Natural killer cell (primary cell): ENCODE results near the gene C1GALT1. TPM values are rescaled to one million over a fixed set of nuclear protein-coding genes. Genes with fewer than 3 reads are reported as not detected.

ENCODE experiments used
- ATAC-seq, 3 donors: fragments of 150-1000 bp in 2 of 3; fragments of 200-7000 bp in 1 of 3; cut with Tn5 transposase; 1 replicate in 1 of 3; 2 replicates in 2 of 3; pipeline ENCODE4 v1.10.0; 2021; ENCODE audit warnings: mild to moderate bottlenecking in 2 of 3, moderate library complexity in 2 of 3
- DNase-seq, 2 donors: peaks; one replicate each; pipeline versions ENCODE4 v3.0.0 to v3.0.0-alpha.2; 2013 to 2021; ENCODE audit warnings: mixed read lengths in 1 of 2
- H3K27ac ChIP-seq: one replicate; pipeline ENCODE4 v1.5.1; 2013; ENCODE audit warnings: mild to moderate bottlenecking, low read length
- H3K27me3 ChIP-seq: one replicate; pipeline ENCODE4 v1.6.1; 2013; ENCODE audit warnings: low read length; ENCODE audit not compliant: control insufficient read depth, insufficient read depth
- H3K36me3 ChIP-seq: one replicate; pipeline ENCODE4 v1.6.1; 2013; ENCODE audit warnings: low read length; ENCODE audit not compliant: control insufficient read depth, insufficient read depth
- H3K4me1 ChIP-seq: one replicate; pipeline ENCODE4 v1.6.1; 2013; ENCODE audit warnings: low read length; ENCODE audit not compliant: control insufficient read depth, insufficient read depth
- H3K4me3 ChIP-seq: one replicate; pipeline ENCODE4 v1.5.1; 2013; ENCODE audit warnings: low read length
- H3K9me3 ChIP-seq: one replicate; pipeline ENCODE4 v1.6.1; 2013; ENCODE audit warnings: low read length; ENCODE audit not compliant: control insufficient read depth, insufficient read depth
- H3K27ac Mint-ChIP-seq, 2 donors: one replicate each; pipeline ENCODE4 v1.8.0; 2022; ENCODE audit warnings: mild to moderate bottlenecking in 2 of 2, mixed read lengths in 2 of 2, moderate library complexity in 1 of 2
- H3K27me3 Mint-ChIP-seq, 2 donors: one replicate each; pipeline ENCODE4 v1.8.0; 2022; ENCODE audit warnings: low read depth in 2 of 2, mixed read lengths in 2 of 2
- H3K36me3 Mint-ChIP-seq: one replicate; pipeline ENCODE4 v1.8.0; 2022; ENCODE audit warnings: mixed read lengths
- H3K4me1 Mint-ChIP-seq, 2 donors: one replicate each; pipeline ENCODE4 v1.8.0; 2022; ENCODE audit warnings: mixed read lengths in 2 of 2
- H3K4me3 Mint-ChIP-seq: one replicate; pipeline ENCODE4 v1.8.0; 2022; ENCODE audit warnings: mild to moderate bottlenecking, moderate library complexity, mixed read lengths
- H3K9me3 Mint-ChIP-seq, 2 donors: one replicate each; pipeline ENCODE4 v1.8.0; 2022; ENCODE audit warnings: mixed read lengths in 2 of 2
- WGBS: methylation state at CpG from one replicate; pipeline ENCODE4 v1.1.7; 2013; ENCODE audit warnings: missing lambda C conversion rate; ENCODE audit not compliant: insufficient coverage; 5-methylcytosine and 5-hydroxymethylcytosine counted together
- intact Hi-C: fragments of 100-400 bp; cut with micrococcal nuclease; formaldehyde crosslinking; loops from one replicate; pipeline ENCODE4 v1.14.2; 2022
- total RNA-seq, 4 donors: library from RNA; stranded (reverse); fragments of 120-200 nt in 1 of 4; gene quantifications; one replicate each; pipeline versions ENCODE4 v1.2.3 to v1.2.4, GENCODE V29; 2013 to 2022
- TF ChIP-seq, protein P1 (sequence below): fragments of 200-600 bp; IDR thresholded peaks from one replicate; pipeline ENCODE4 v1.8.0; 2022; ENCODE audit warnings: antibody characterized with exemption

Gene C1GALT1
- total RNA-seq, 3 donors from 2014 or later (not counting 1 experiment from before 2014, with no cell fraction given) = 54.5 to 64.5 (median 63.7) TPM

- no peaks in the 10 kb centered on the region for H3K9me3 ChIP-seq
- Mint-ChIP-seq H3K27ac (peak overlapping the region in 1 of 2 donors; percentile 28), H3K27me3 (no peaks in the 10 kb centered on the region), H3K36me3 (peaks cover 7% of the 10 kb centered on the region), H3K9me3 (no peaks in the 10 kb centered on the region), H3K4me1 (peaks cover 75 to 76% of the 10 kb centered on the region in 2 donors), H3K4me3 (no peak overlapping the region)
- H3K4me3 ChIP-seq = no peak overlapping the region
- intact Hi-C loops = no loop called here
- no peak overlapping the region for H3K27ac ChIP-seq
- TF ChIP-seq, protein P1, sequence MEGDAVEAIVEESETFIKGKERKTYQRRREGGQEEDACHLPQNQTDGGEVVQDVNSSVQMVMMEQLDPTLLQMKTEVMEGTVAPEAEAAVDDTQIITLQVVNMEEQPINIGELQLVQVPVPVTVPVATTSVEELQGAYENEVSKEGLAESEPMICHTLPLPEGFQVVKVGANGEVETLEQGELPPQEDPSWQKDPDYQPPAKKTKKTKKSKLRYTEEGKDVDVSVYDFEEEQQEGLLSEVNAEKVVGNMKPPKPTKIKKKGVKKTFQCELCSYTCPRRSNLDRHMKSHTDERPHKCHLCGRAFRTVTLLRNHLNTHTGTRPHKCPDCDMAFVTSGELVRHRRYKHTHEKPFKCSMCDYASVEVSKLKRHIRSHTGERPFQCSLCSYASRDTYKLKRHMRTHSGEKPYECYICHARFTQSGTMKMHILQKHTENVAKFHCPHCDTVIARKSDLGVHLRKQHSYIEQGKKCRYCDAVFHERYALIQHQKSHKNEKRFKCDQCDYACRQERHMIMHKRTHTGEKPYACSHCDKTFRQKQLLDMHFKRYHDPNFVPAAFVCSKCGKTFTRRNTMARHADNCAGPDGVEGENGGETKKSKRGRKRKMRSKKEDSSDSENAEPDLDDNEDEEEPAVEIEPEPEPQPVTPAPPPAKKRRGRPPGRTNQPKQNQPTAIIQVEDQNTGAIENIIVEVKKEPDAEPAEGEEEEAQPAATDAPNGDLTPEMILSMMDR = no peak
- 90% methylated on average over 3 of the region's 4 CpGs for WGBS
- H3K4me1 ChIP-seq = no peaks in the 10 kb centered on the region
- ATAC-seq (no peak), DNase-seq (no peak)
- H3K27me3 ChIP-seq = no peaks in the 10 kb centered on the region
- no peaks in the 10 kb centered on the region for H3K36me3 ChIP-seq
Measured at GRCh38 chr7:7207876-7208275, 25.5 kb downstream of the C1GALT1 start.

DNA sequence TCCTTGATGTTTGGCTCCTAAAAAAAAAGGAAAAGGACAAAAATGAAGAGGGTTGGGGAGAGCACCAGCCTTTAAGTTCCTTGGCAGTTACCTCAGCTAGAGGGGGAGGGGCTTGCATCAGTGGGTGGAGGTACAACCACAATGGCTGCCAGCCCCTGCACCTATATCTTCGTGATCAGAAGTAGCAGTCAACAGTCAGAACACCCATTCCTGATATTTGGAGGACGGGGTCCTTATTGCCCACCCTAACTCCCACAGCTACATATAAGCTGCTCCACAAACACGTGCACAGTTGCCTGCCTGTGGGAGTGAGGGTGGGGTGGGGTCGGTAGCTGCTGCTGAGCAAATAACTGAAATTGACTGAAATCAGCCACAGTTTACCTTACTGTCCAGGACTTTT lies 26.2 kb downstream of the C1GALT1 start:
- TF ChIP-seq, protein P1 = no peak
- intact Hi-C loops = no loop called here
- H3K27ac ChIP-seq = no peak overlapping the region
- WGBS = 94% methylated on average over 2 of the region's 4 CpGs
- no peak overlapping the region for H3K4me3 ChIP-seq
- ATAC-seq (no peak), DNase-seq (no peak)
- no peaks in the 10 kb centered on the region for H3K27me3 Mint-ChIP-seq
- no peaks in the 10 kb centered on the region for H3K27me3 ChIP-seq
- H3K9me3 ChIP-seq = no peaks in the 10 kb centered on the region
- no peak overlapping the region for H3K4me3 Mint-ChIP-seq
- no peaks in the 10 kb centered on the region for H3K9me3 Mint-ChIP-seq
- H3K36me3 Mint-ChIP-seq = peaks cover 7% of the 10 kb centered on the region
- H3K36me3 ChIP-seq = no peaks in the 10 kb centered on the region
- no peaks in the 10 kb centered on the region for H3K4me1 ChIP-seq
- H3K4me1 Mint-ChIP-seq = peaks cover 69% of the 10 kb centered on the region in 2 donors
- H3K27ac Mint-ChIP-seq = no peak overlapping the region

- H3K27me3 Mint-ChIP-seq = no peaks in the 10 kb centered on the region
- peaks cover 7% of the 10 kb centered on the region for H3K36me3 Mint-ChIP-seq
- no peaks in the 10 kb centered on the region for H3K9me3 ChIP-seq
- 96% methylated on average over 10 of the region's 10 CpGs for WGBS
- no peaks in the 10 kb centered on the region for H3K9me3 Mint-ChIP-seq
- H3K36me3 ChIP-seq = no peaks in the 10 kb centered on the region
- H3K4me1 ChIP-seq = no peaks in the 10 kb centered on the region
- peak overlapping the region; percentile 1 to 45 for H3K27ac Mint-ChIP-seq
- DNase-seq (no peak), ATAC-seq (no peak)
- no peak overlapping the region for H3K4me3 Mint-ChIP-seq
- H3K4me1 Mint-ChIP-seq = peaks cover 65 to 69% of the 10 kb centered on the region in 2 donors
- H3K27me3 ChIP-seq = no peaks in the 10 kb centered on the region
- intact Hi-C loops = no loop called here
- H3K4me3 ChIP-seq = no peak overlapping the region
- TF ChIP-seq, protein P1 = no peak
- no peak overlapping the region for H3K27ac ChIP-seq
Measured at GRCh38 chr7:7209412-7210050, 27.2 kb downstream of the C1GALT1 start.
